KMS-11 (cell line): ENCODE data around the gene STRA6.

Source experiments
- H2AFZ ChIP-seq: fragments of 200-600 bp; sonication (generic); 2 replicates; pipeline ENCODE4 v1.6.1; 2016; ENCODE audit warnings: antibody characterized with exemption, mixed run types, low read depth
- H3K27ac ChIP-seq: fragments of 200-600 bp; sonication (generic); 2 replicates; pipeline ENCODE4 v1.6.1; 2016; ENCODE audit warnings: mild to moderate bottlenecking, mixed run types
- H3K27me3 ChIP-seq: fragments of 200-600 bp; sonication (generic); 2 replicates; pipeline ENCODE4 v1.6.1; 2017; ENCODE audit warnings: mild to moderate bottlenecking, low read depth, mixed run types, moderate library complexity; ENCODE audit not compliant: insufficient read depth
- H3K36me3 ChIP-seq: fragments of 200-600 bp; sonication (generic); 2 replicates; pipeline ENCODE4 v1.6.1; 2017; ENCODE audit warnings: mild to moderate bottlenecking, mixed run types; ENCODE audit not compliant: insufficient read depth
- H3K4me1 ChIP-seq: fragments of 200-600 bp; sonication (generic); 2 replicates; pipeline ENCODE4 v1.6.1; 2016; ENCODE audit warnings: mild to moderate bottlenecking, low read depth, mixed run types; ENCODE audit not compliant: poor library complexity, severe bottlenecking
- H3K4me2 ChIP-seq: fragments of 200-600 bp; sonication (generic); 2 replicates; pipeline ENCODE4 v1.7.0; 2016; ENCODE audit warnings: mild to moderate bottlenecking, mixed run types
- H3K4me3 ChIP-seq: fragments of 200-600 bp; sonication (generic); IDR thresholded peaks from 2 replicates; pipeline ENCODE4 v1.6.1; 2017; ENCODE audit warnings: low read depth, low read length, mixed read lengths; ENCODE audit not compliant: insufficient read depth
- H3K79me2 ChIP-seq: fragments of 200-600 bp; sonication (generic); 2 replicates; pipeline ENCODE4 v1.6.1; 2016; ENCODE audit warnings: low read depth, mixed run types; ENCODE audit not compliant: insufficient read depth
- H3K9ac ChIP-seq: fragments of 200-600 bp; sonication (generic); 2 replicates; pipeline ENCODE4 v1.6.1; 2016; ENCODE audit warnings: mild to moderate bottlenecking, mixed run types
- H4K20me1 ChIP-seq: fragments of 200-600 bp; sonication (generic); 2 replicates; pipeline ENCODE4 v1.6.1; 2016; ENCODE audit warnings: mild to moderate bottlenecking, mixed run types; ENCODE audit not compliant: insufficient read depth
- TF ChIP-seq, protein P1 (sequence below): fragments of 200-600 bp; sonication (generic); conservative IDR thresholded peaks from 2 replicates; pipeline ENCODE4 v1.6.1; 2017; ENCODE audit warnings: low read depth, mild to moderate bottlenecking, antibody characterized with exemption, low read length, moderate library complexity, mixed read lengths

STRA6 gene

DNA sequence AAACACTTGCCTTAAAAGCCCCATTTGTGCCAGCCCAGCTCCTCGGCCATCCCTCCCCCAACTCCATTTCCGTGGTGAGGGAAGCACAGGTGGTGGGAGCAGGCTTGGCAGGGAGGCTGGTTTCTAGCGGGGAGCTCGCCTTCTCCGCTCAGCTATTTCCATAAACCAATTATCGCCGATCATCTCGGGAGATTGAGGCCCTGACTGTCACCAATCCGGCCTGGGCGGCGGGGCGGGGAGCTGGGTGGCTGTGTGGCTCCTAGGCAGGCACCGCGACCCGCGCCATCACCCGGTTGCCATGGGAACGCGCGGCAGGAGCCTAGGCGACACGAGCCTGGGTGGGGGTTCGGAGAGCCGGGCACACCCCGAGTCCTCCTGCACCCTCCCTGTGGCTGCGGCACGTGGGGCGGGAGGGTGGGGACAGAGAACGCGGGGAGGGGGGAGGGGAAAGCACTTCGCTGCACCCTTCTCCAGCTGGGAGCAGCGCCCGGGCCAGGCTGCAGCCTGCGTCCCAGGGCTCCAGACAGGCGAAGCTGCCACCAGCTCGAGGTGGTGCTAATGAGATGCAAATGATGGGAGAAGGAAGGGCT lies 42.9 kb upstream of the STRA6 start:
- no peak overlapping the region for H3K4me3 ChIP-seq
- H3K4me1 ChIP-seq = no peaks in the 10 kb centered on the region
- TF ChIP-seq, protein P1, sequence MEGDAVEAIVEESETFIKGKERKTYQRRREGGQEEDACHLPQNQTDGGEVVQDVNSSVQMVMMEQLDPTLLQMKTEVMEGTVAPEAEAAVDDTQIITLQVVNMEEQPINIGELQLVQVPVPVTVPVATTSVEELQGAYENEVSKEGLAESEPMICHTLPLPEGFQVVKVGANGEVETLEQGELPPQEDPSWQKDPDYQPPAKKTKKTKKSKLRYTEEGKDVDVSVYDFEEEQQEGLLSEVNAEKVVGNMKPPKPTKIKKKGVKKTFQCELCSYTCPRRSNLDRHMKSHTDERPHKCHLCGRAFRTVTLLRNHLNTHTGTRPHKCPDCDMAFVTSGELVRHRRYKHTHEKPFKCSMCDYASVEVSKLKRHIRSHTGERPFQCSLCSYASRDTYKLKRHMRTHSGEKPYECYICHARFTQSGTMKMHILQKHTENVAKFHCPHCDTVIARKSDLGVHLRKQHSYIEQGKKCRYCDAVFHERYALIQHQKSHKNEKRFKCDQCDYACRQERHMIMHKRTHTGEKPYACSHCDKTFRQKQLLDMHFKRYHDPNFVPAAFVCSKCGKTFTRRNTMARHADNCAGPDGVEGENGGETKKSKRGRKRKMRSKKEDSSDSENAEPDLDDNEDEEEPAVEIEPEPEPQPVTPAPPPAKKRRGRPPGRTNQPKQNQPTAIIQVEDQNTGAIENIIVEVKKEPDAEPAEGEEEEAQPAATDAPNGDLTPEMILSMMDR = no peak
- no peak overlapping the region for H3K27ac ChIP-seq
- H2AFZ ChIP-seq = no peak overlapping the region
- no peak overlapping the region for H3K4me2 ChIP-seq
- no peaks in the 10 kb centered on the region for H3K36me3 ChIP-seq
- H3K79me2 ChIP-seq = no peaks in the 10 kb centered on the region
- H3K27me3 ChIP-seq = peaks cover 45% of the 10 kb centered on the region; the same call in 1 of the 2 replicates
- no peaks in the 10 kb centered on the region for H4K20me1 ChIP-seq
- no peak overlapping the region for H3K9ac ChIP-seq

DNA sequence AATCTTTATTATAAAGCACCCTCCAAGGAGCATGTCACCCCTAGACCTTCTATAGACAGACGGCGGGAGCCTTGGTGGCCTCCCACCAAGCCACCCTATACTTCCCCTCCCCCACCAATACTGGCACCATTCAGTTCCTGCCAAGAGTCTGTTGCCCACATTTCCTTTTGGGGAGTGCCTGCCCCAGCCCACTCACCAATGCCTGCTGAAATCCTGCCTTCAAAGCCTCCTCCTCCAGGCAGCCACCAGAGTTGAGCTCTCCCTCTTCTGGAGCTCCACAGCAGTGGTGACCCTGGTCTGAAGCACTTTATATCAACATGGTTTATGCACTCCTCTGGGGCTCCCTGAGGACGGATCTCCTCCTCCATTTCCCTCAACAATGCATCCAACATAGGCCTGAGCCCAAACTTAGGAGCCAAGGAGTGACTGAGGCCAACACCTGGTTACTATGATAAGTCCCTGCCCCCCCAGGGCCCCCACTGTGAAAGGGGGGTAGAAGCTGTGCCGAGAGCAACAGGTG lies 42.3 kb upstream of the STRA6 start:
- Histone ChIP-seq H3K27me3 (peaks cover 45% of the 10 kb centered on the region), H3K36me3 (no peaks in the 10 kb centered on the region), H3K4me2 (no peak overlapping the region), H3K4me1 (no peaks in the 10 kb centered on the region), H3K27ac (no peak overlapping the region), H3K9ac (no peak overlapping the region), H3K79me2 (no peaks in the 10 kb centered on the region), H2AFZ (no peak overlapping the region), H4K20me1 (no peaks in the 10 kb centered on the region), H3K4me3 (no peak overlapping the region)
- TF ChIP-seq, protein P1 = no peak

DNA sequence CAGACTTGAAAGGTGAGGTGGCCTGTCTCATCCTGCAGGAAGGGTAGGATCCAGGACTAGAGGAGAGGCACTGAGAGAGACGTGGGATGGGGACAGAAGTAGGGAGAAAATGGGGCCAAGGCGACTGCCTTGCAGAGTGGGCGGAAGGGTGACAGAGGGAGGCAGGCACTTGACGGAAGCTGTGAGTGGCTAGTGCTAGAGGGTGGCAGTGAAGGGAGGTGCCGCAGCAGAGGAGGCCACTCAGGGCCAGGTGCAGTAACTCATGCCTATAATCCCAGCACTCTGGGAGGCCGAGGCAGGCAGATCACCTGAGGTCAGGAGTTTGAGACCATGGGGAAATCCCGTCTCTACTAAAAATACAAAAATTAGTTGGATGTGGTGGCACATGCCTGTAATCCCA lies 40.8 kb upstream of the STRA6 start:
- no peak overlapping the region for H2AFZ ChIP-seq
- H3K27me3 ChIP-seq = peaks cover 46% of the 10 kb centered on the region
- no peak overlapping the region for H3K27ac ChIP-seq
- H3K79me2 ChIP-seq = no peaks in the 10 kb centered on the region
- TF ChIP-seq, protein P1 = no peak
- no peak overlapping the region for H3K4me3 ChIP-seq
- no peak overlapping the region for H3K4me2 ChIP-seq
- no peak overlapping the region for H3K9ac ChIP-seq
- H3K4me1 ChIP-seq = no peaks in the 10 kb centered on the region
- no peaks in the 10 kb centered on the region for H3K36me3 ChIP-seq
- H4K20me1 ChIP-seq = no peaks in the 10 kb centered on the region

DNA sequence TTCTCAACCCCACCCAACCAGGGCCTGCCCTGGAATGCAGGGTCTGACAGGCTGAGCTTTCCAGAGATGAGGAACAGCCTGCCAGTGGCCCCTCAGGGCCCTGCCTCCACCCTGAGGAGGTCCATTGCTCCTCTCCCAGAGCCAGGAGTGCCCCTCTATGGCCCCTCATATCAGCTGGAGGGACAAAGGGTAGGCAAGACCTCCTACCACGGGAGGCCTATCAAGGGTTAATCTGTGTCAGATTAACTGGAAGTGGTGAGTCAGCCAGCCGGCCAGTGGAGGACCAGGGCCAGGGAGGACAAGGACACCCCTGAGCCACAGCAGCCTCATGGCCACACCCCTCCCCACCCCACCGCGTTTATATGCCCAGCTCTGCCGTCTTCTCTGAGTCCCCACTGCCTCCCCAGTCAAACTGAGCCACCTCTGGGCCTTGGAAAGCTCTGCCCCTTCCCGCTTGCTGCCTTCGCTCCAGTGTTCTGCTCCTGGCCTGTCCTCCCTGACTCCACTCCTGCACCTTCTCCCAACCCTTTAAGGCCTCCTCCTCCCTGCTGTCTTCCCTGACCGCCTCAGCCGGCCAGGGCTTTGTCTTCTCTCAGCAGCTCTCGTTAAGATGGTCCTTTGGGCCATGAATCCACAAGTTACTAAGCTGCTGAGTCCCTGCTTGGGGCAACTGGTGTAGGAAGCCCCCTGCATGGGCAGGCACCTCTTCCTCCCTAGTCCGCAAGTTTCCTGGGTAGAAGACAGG lies 40.0 kb upstream of the STRA6 start:
- no peak overlapping the region for H3K9ac ChIP-seq
- H4K20me1 ChIP-seq = no peaks in the 10 kb centered on the region
- peaks cover 51% of the 10 kb centered on the region for H3K27me3 ChIP-seq
- H3K4me3 ChIP-seq = no peak overlapping the region
- no peaks in the 10 kb centered on the region for H3K79me2 ChIP-seq
- H3K27ac ChIP-seq = no peak overlapping the region
- no peaks in the 10 kb centered on the region for H3K36me3 ChIP-seq
- no peak overlapping the region for H2AFZ ChIP-seq
- H3K4me1 ChIP-seq = no peaks in the 10 kb centered on the region
- TF ChIP-seq, protein P1 = no peak
- H3K4me2 ChIP-seq = no peak overlapping the region
